Activated CD4-positive, alpha-beta T cell treated with anti-CD3 and anti-CD28 coated beads, Interleukin-2, amount 50 U/mL, for 16 hours (primary cell): Measurements from ENCODE around the gene IGF1R.

Experiments
- DNase-seq: peaks from one replicate; pipeline ENCODE4 v3.0.0-alpha.2; 2020

The IGF1R gene

DNA sequence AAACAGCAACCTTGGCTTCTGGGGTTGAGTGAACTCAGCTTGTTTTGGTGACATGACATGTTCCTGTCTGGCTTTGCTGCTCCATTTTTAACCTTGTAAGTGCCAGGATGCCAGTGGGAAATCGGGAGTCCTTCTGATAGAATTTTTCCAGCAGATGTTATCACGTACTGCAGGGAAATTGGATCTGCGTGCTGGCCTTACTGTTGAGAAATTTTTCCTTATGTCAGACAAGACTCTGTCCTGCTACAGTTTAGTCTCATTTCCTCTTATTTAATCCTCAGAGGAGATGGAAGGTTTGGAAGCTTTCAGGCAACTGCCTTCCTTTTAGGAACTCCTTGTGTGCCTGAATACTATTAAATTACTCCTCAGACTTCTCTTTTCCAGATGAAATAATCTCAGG is 278.7 kb downstream of the IGF1R start:
- no peak for DNase-seq

DNA sequence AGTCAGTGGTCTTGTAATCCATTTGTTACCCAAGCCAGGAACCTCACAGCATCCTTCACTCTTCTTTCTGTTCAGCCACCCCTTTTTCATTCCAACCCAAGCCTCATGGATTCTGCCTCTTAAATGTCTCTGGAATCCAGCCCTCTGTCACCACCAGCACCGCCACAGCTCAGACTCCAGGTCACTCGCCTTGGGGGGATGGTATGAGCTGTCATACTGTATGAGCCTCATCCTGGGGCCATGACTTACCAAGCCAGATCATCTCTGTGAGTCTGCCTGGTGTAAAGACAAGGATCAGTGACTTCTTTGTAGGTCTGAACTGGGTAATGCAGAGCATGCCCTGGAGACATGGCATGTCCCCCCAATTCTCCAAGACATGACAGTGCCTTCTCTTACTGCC is 279.7 kb downstream of the IGF1R start:
- DNase-seq, result no peak

DNA sequence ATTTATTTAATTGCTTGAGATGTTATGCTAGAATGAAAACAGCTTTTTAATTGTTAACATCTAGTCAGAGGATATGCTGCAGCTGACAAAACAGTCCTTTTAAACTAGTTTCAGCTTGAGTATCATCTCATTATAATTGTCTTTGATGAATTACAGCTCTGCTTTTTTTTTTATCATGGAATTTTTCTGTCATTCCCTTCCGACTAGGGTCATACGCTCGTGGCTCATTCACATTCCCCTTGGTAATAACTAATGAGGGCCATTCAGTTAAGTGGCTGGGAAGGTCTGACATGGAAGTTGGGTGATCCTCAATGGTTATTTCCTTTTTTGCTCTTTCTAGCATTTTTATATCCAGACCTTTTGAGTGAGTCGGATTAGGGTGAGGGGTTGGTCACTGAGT is 282.2 kb downstream of the IGF1R start:
- DNase-seq, result no peak

DNA sequence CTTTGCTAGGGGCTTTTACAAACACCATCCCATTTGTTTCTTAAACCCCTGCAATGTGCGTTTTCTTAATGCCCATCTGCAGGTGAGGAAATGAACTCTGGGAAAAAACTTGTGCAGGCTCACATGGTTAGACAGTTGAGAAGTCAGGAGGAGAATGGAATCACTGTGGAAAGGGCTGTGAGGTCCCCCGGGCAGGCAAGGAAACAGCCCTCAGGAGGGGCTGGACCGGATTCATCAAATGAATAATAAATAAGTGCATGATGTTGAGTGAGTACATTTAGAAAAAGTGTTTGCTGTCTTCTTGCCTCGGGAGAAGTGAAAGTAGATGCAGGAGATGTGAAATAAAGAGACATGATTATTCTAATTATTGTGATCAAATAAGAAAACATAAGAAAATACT is 282.7 kb downstream of the IGF1R start:
- no peak for DNase-seq

DNA sequence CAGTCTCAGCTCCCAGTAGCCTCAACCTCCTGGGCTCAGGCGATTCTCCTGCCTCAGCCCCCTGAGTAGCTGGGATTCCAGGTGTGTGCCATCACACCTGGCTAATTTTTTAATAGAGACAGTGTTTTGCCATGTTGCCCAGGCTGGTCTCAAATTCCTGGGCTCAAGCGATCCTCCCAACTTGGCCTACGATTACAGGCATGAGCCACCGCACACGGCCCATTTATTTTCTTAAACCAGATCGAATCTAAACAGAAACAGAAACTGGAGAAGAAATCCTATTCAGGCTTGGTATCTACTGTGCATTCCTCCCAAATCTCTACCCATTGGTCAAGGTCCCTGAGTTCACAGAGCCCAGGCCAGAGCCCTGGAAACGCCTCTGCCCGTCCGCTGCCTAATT is 285.1 kb downstream of the IGF1R start:
- DNase-seq, result no peak

DNA sequence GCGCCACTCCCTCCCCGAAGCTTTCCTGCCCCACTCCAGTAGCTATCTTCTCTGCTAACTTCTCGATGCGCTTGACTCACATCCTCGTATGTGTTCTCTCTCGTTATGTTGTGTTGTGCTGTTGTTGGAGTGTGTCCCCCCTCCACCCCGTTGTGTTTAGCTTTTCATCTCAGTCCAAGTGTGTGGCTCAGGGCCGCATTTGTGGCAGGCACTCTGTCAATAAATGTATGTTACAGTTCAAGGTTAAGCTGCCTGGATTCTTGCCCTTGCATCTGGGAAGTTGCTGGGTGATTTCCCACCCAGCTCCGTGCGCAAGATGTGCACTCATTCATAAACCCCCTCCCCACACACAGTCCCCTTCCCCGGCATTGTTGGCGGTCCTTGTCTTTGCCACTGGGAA is 287.4 kb downstream of the IGF1R start:
- DNase-seq, result no peak

DNA sequence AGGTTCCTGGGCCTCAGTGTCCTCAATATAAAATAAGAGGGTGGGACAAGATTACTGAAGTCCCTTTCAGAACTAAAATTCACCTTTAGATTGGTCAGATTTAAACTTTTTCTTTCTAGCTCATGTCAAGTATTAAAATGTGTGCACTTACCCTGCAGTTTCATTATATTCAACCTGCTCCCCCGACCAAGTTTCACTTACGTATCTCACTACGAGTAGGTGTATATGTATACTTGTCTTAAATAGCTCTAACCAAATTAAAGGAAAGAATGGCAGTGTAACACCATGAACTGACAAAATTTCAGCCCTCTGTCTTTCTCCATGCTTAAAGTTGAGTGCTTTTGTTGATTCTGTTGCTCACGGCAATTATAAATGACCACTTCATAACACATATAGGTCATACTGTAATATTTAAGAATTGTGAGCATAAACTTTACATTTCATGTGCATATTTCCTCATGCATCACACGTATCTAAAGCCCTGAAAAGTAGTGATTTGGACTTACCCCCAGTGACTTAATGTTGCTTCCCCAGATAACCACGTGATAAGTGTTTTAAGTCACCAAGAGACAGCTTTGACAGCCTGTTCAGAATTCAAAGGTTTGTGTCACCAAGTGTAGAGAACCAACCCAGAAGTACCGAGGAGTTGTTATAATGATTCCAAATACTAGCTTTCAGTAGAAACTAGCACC is 289.2 kb downstream of the IGF1R start:
- DNase-seq, result peak; percentile 37

DNA sequence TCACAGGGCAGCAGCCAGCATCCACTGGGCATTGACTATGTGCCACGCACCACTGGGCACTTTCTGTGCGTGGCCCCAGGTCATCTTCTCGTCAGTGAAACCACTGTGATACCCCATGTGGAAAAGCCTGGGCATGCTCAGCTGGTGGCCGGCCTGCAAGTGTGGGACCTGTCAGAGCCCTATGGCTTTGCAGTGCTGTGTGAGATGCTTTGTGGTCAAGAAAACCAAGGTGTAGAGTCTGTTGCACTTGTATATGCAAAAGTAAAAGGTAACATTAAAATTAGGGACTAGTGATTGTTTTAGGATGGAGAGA is 289.7 kb downstream of the IGF1R start:
- DNase-seq, result no peak

DNA sequence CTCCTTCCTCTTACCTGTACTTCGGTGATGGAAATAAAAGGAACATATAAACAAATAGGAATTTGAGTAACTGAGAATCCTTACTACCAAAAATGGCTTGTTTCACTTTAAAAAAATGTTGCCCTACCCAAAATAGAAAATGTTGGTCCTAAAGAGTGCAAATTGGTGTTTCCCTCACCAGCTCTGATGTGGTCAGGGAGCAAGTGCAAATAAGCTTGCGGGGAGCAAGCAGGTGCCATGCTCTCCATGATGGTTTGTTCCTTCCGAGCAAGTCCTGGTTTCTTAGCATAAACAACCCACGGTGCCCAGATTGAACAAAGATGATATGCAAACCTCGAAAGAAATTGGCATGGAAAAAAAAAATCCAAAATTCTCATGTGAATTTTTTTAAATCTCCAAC is 290.5 kb downstream of the IGF1R start:
- DNase-seq, result no peak

DNA sequence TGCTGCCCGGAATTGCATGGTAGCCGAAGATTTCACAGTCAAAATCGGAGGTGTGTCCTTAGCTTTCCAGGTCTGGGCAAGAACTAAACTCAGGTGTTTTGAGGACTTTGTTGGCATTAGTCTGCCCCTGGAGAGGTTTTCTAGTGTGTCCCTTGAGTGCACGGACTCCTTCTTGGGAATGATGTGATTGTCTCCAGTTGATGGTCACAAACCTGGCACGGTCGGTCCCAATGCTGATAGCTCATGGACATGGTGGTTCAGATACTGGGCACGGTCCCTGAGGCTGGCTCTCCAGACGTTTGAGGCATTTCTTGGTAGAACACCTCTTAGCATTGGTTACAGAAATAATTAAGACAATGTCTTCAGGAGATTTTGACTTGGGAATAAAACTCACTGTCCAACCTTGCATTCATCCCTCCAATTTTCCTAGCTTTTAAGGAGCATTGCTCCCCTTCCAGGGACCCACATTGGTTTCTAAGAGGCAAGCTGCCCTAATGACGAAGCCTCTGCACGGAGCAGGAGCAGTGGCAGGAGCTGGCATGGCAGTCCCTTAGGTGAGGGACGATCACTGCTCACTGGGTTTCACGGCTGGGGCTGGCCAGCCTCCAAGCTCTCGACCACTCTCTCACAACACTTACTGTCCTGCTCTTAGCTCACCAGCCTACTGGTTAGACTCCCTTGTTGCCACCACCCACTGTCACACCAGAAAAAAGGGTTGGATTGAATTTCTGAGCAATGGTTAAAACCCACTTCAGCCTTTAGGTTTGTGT is 291.2 kb downstream of the IGF1R start:
- no peak for DNase-seq

DNA sequence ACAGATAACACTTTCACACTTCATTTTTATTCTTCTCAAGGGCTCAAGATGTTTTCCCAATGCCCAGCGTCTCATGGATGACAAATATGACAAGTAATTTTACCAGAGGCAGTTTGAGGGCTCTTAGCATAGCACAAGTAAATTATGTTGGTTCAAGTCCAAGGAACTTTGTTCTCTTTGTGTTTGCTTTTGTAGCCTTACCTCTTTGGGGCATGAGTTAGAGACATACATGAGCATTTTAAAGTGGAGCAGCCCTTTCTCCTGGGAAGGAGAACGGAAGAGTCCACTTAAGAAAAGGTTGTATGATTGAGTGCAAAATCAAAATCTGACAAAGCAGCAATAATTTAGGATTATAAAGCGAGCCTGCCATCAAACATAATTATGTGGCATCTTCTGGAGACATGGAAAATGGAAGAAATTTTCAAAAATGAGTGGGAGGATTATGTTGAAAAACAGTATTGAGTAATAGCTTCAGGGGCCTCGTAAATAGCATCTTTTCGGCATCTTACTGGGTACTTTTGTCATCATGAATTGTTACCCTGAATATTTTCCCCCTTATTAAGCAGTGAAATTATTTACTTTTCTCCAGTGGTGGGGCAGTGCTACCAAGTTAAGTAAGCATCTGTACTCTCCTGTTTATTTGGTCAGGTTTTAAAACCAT is 293.4 kb downstream of the IGF1R start:
- no peak for DNase-seq

DNA sequence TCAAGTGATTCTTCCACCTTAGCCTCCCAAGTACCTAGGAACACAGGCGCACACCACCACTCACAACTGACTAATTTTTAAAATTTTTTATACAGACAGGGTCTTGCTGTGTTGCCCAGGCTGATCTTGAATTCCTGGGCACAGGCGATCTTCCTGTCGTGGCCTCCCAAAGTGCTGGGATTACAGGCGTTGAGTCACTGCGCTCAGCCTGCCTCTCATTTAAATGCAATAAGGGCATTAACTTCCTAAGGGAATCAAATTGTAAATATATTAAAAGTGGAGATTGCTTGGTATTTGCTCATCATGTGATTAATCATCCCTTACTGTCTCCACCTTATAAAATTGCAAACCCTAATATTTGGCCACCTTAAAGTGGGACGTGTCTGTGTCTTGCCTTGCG is 294.1 kb downstream of the IGF1R start:
- no peak for DNase-seq

DNA sequence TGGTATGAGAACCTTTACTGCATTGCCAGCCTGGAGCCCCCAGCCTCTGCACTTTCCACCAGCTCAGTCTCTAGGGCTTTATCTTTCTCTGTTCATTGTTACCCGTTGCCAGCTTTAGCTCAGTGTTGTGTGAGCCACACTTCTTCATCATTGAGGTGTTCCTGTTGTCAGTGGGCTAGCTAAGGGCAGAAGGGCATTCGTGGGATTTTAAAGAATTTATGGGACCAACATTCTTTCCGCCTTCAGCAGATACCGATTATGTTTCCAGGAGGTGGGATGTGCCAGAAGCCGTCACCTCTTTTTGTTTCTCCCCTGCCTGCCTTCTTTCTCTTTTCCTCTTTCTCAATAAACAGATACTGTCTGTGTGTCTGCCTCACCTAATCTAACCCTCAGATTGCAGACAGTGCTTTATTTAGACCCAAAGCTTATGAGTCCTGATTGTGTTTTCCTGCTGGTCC is 294.7 kb downstream of the IGF1R start:
- DNase-seq, result no peak

DNA sequence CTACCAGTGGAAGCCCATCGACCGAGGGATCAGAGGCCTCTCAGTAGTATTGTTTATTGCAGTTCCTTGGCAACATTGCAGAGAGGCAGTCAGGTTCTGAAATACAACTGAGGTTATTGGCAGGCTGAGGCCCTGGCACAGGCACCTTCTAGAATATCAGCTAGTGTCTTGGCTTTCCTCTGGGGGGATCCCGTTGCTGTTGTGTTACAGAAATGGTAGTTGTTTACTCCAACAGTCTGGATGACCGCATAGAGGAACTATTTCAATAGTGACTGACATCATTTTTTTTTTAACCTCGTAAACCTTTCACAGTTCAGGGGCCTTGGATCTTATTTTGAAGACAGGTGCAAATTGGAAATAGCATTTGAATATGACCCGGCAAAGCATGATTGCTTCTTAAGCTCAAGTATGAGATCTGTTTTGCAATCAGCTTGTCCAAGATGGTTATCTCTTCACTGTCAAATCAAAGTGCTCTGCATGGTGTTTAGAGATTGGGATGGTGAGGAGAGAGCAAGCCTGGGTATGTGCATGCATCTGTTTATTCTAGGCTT is 295.3 kb downstream of the IGF1R start:
- no peak for DNase-seq

DNA sequence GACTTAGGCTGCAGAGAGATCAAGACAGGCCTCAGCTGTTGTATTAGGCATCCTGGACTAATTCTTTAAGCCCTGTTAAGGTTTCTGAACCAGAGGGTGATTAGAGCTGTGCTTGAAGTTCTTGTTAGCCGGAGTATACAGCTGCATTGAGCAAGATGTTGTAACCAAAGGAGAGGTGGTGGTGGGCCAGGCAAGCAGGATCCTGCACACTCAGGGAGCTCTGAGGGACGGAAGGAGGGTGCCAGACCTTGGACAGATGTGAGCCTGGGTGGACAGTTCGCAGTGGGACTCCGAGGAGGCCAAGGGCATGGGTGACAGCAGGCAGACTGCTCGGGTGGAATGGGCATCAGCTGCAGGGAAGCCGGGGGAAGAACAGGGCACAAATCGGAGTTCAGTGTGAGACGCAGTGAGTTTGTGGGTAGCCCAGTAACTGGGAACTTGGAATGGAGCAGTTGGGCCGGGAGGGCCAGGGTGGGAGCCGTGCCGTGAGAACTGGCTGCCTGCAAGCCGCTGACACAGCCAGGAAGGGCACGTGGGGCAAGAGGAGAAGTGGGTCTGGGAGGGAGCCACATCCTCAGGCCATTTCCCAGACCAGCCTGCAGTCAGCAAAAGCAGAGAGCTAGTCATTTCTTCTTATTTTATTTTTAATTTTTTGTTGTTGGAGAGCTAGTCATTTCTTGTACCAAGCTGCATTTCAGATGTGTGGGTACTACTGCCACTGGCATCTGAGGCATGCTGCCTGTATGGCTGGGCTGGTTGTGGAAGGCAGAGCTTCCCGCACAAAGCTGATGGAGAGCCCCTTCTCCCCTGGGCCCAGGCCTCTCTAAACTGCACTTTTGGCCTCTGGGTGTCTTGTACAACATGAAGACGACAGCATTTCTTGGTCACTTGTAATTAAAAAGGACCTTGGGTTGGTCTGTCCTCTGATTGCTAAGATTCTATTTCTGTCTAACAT is 298.2 kb downstream of the IGF1R start:
- DNase-seq, result no peak

DNA sequence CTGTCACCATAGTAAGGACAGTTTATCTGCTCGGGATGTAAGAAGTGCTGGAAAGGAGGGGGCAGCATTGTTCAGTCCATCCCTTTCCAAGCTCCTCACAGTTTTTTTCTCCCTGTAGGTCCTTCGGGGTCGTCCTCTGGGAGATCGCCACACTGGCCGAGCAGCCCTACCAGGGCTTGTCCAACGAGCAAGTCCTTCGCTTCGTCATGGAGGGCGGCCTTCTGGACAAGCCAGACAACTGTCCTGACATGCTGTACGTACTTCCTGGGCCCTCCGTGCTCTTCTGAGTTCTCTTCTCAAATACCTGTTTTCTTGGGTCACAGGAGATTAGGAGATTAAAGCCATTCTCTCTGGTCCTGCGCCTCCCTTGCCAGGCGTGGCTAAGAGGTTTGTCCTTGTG is 300.1 kb downstream of the IGF1R start:
- DNase-seq, result no peak

DNA sequence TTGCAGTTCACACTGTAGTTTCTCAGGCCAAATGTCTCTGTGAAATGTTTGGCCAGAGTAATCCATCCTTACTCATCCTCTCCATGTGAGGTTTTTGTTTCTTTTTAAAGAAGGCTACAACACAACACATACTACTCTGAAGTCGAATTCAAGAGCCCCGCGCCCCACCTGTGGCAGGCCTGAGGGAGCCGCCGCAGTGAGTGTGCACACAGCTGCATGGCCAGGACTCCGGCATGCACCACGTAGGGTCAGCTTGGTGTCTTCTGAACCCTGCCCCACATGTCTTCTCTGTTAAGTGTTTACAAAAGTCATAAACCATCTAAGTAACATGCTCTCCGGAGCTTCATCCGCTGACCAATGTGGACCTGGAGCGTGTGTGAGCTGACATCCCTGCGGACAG is 300.6 kb downstream of the IGF1R start:
- DNase-seq, result no peak

DNA sequence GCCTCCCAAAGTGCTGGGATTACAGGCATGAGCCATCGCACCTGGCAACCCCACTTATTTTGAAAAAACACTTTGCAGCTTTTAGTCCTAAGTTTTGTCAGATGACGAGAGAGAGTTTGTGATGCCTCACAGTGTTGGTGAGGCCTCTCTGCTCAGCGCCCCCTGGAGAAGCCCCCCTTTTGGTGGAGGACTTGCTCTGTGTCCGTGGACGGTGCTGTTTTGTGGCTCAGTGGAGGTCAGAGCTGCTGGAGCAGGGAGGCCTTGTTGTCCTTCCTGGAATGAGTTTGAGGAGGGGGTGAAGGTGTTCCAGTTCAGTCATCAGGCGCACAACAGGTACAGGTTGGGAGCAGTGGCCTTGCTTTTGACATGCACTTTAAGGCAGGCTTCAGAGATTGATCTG is 301.3 kb downstream of the IGF1R start:
- DNase-seq, result no peak

DNA sequence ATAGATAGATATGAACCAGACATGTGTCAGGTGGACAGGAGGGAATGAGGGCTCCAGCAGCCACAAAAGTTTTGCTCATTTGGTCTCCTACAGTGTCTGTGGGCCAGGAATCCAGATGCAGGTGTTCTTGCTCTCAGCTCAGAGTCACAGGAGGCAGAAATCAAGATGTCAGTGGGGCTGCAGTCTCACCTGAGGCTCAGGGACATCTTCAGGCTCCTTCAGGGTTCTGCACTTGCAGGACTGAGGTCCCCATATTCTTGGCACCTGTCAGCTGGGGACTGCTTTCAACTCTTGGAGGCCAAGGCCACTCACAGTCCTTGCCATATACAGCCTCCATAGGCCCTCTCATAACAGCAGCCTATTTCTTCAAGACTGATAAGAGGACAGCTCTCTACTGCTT is 301.9 kb downstream of the IGF1R start:
- no peak for DNase-seq

DNA sequence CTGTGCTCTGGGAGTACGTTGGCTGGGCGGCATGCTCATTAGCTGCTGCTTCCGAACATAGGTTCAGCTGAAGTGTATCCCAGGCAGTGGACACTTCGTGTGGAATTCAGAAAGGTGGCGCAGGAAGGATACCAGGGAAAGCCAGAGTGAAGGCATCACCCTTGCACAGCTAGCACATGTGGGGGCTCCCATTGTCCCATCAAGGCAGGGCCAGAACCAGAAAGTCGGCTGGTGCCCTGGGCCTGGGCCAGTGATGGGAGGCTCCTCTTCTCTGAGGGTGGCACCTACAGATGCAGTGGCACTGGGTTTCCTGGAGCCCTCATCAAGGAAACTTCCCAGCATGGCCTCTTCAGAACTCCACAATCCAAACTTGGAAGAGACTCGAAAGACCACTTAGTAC is 302.7 kb downstream of the IGF1R start:
- DNase-seq, result no peak

DNA sequence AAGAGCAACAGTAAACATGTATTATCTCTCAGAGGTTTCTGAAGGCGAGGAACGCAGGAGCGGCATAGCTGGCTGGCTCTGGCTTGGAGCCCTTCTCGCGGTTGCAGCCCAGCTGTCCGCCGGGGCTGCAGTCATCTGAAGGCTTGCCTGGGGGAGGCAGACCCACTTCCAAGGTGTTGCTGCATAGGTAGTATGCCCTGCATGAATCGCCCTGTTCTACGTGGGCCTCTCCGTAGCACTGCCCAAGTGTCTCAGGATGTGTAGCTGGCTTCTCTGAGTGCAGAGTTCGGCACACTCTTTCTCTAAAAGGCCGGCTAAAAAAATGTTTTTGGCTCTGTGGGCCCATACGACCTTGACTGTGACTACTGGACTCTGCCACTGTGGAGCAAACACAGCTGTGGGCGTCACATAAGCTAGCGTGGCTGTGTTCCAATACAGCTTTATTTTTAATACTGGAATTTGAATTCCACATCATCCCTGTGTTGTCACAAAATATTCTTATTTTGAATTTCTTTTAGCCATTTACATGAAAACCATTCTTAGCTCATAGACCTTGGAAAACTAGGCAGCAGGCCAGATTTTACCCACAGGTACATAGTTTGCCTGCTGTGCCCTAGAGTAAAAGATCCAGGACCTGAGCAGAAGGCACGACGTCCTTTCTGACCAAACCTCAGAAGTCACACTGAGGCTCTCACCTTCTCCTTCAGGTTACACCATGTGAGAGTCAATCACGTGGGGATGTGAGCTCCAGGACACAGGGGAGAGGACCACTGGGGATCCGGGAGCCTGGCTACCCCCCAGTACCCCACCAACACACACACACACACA is 303.4 kb downstream of the IGF1R start:
- DNase-seq, result no peak

DNA sequence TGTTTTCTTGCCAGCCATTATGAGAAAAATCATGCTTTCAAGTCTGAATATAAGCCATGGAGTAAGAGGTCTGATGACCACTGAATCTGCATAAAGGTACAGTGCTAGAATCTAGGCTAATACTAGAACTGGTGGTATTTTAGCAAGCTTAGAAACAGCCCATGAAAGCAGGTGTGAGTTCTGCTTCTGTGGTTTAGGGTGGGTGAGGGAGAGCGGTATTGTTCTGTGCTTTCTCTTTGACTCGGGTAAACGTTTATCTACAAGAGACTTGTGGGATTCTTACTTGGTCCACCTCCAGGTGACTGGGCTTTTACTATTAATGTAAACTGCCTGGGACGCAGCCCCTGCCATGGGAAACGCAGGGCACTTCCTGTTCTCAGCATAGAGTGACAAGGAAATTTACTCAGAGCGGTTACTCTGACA is 304.1 kb downstream of the IGF1R start:
- DNase-seq, result peak; percentile 53
